GM19238 (cell line): ENCODE results near the gene TJP3.
"Not testable (repeated sequence)": the region's sequence is repeated elsewhere in the genome, so short reads cannot be mapped to it uniquely, and the experiment has no call there.

ENCODE experiments used
- DNase-seq: peaks from one replicate; pipeline ENCODE4 v3.0.0; 2011; ENCODE audit warnings: low spot score; ENCODE audit not compliant: insufficient read length

Gene TJP3

DNA sequence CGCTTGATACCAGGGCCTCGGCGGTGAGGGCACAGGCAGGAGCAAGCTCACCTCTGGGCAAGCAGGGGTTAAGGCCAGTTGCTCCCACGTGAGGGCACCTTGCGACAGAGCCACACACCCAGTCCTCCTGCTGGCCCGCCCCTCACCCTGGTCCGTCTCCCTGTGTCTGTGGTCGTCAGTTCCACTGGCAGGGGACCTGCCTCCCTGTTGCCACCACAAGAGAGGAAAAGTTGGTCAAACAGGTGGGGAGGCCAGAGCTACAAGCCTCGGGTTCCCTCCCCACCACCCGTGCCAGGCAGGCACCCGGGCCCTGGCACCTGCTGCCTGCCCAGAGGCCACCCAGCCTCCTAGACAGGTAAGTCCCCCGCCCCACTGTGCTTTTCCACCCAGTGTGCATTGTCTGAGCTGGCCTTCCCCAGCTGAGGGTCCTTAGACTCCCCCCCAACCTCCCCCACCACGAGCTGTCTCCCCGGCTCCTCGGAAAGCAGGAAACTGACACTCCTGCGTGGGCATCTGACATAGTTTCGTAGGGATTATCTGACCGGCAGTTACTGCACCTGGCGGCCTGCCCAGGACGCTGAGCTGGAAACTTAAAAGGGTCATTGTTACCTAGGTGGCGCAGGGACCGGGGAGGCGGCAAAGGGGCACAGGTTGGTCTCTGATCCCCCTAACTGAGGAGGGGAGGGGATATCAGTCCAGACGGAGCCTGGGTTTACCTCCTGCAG, at the start of gene TJP3:
TSS of gene TJP3 (plus strand) at position 178 of the 725 bp plus-strand sequence. CDS start 20,049 bp downstream, outside the sequence.
- DNase-seq = no peak

GRCh38 chr19:3658870-3659745, 49.1 kb upstream of the TJP3 start:
- no peak for DNase-seq

DNA sequence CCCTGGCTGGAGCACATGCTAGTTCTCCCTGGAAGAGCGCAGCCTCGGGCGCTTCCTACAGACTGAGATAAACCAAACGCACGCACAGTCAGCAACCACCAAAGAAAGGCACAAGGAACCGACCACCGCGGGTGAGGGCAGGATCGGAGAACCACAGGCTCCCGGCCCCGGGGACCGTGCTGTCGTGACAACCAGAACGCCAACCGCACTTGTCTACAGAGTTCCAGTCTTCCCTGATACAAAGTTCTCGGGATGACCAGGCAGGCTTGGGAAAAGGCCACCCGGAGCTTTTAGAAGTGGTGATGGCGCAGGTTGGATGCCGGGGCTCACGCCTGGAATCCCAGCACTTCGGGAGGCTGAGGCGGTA, 48.5 kb upstream of the TJP3 start:
- no peak for DNase-seq

DNA sequence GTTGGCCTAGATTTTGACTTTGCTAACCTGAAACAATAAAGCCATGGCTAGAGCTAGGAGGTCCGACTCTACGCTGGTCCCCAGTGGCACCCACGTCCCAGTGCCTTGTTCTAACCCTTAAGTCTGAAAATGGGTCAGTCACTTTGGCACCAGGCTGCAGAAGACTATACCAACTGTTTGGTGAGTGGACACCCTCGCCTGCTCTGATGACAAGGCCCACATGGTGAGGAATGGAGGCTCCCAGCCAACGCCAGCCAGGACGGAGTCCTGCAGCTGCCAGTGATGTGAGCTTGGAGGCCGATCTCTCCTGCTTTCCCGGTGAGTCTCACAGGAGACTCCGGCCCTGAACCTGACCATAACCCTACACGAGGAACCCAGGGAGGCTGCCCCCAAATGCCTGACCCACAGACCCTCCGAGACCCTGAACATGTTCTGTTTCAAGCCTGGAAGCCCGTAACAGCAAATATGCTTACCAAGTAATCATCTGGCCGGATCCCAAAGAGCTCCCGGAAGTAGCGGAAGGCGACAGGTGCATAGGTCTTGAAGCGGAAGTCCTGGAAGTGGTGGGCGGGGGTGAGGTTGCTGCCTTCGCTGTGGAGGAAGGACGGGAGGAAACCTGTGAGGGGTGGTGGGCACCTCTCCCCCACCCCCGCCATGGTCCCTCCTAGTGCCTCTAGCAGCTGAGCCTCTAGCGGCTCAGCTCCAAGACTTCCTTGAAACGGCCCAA, 47.5 kb upstream of the TJP3 start:
- no peak for DNase-seq

- DNase-seq = no peak
Observed at GRCh38 chr19:3661284-3662238, 46.6 kb upstream of the TJP3 start.

GRCh38 chr19:3663838-3664237, 44.3 kb upstream of the TJP3 start:
- no peak for DNase-seq

DNA sequence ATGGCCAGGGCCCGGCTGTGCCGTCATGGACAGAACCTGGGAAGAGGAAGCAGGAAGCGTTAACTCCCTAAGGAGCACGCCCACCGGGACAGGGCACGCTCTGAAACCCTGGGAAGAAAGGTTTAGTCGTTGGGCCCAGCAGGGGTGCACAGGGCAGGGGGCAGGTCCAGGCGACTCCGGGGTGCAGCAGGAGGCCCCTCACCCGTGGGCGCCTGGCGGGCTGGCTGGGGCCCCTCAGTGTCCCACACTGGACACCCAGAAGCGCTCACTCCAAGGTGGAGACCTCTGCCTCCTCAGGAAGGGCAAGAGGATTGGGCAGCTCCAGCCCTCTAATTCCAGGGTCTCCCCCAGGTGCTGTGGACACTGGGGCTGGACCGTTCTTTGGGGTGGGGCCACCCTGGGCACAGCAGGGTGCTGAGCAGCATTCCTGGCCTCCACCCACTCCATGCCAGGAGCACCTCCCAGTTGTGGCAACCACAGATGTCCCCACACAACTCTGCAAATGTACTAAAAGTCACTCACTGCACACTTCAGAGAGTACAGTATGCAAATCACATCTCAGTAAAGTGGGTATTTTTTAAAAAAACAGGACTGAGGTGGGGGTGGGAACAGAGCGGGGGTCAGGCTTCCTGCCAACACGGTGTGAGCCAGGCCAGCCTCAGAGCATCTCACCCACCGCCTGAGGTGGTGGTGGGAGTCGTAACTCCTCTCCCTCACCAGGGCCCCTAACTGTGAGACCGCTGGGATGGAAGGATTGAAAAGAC, 43.1 kb upstream of the TJP3 start:
- DNase-seq = no peak

- peak; percentile 87 for DNase-seq
Observed at GRCh38 chr19:3665681-3666544, 42.3 kb upstream of the TJP3 start.

DNA sequence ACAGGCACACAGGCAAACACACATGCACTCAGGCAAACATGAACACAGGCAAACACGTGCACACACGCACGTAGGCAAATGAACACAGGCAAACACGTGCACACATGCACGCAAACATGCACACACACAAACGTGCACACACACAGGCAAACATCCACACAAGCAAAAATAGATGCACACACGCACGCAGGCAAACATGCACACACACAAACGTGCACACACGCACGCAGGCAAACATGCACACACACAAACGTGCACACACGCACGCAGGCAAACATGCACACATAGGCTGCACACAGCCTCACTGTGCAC, 41.7 kb upstream of the TJP3 start:
- DNase-seq = not testable (repeated sequence)

DNA sequence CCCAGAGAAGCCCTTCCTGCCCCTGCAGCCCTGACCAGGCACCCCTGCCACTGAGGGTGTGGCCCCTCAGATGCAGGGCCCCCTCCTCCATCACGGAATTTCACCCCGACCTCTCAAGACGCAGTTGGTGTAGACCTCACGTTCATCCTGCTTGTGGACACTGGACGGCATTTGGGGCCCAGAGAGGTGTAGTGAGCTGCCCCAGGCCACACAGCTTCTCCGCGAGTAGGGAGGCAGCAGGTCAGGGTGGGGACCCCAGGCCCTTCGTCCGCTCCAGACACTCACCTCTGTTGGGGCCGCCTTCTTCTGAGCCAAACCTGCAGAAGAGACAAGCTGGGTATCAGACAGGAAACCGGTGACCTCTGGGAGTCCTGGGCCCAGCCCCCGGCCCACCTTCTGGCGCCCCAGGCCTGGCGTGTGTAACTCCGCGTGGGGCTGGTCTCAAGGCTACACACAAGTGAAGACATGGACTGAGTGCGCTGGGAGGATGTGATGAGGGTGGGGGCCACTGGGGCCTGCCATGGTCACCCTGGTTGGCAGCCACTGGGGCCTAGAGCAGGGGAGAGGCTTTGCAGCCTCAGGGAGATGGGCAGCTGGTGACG, 41.0 kb upstream of the TJP3 start:
- DNase-seq = no peak

DNA sequence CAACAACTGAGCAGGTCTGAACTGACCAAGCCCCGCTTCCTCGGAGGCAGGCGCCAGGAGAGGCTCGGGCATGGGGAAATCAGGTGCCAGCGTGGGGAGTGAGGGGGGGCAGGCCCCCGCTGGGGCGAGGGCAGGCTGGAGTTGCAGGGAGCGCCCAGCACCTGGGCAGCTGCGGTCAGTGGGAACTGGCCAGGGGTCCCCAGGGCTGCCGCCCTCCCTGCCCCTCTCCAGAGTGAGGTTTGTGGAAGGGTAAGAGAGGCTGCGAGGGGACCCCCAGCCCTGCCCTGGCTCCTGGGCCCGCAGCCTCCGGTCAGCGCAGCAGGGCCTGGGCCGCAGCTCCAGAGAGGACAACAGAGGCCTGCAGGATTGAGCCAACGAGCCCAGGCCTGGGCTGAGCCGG, 40.4 kb upstream of the TJP3 start:
- no peak for DNase-seq

- DNase-seq = no peak
Observed at GRCh38 chr19:3668331-3669081, 39.7 kb upstream of the TJP3 start.

GRCh38 chr19:3669082-3669946, 38.9 kb upstream of the TJP3 start:
- no peak for DNase-seq

DNA sequence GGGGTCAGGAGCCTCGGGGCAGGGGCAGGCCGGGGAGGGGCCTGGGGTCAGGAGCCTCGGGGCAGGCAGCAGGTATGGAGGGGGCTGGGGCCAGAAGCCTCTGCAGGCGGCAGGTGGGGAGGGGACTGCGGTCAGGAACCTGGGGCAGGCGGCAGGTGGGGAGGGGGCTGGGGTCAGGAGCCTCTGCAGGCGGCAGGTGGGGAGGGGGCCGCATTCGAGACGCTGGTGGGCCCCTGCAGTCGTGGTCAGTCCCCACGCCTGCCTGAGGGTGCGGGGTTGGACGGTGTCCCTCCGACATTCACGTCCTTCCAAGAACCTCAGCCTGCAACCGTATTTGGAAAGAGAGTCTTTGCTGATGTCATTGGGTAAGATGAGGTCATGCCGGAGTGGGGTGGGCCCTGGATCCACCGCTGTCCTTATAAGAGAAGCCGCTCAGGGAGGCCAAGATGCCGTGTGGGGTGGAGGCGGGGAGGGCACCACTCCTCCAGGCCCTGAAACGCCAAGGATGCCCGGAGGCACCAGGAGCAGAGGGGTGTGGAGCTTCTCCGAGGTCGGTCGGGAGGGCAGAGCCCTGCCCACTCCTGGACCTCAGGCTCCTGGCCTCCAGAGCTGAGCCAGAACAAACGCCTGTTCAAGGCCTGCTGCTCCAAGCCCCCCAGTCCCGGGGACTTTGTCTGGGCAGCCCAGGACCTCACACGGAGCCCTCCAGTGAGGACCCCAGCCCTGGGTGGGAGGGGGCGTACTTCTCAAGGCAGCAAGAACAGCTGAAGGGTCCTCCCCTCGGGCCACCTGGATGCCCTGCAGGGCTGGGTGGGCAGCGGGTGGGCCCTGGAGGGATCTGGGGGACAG, 38.0 kb upstream of the TJP3 start:
- no peak for DNase-seq

DNA sequence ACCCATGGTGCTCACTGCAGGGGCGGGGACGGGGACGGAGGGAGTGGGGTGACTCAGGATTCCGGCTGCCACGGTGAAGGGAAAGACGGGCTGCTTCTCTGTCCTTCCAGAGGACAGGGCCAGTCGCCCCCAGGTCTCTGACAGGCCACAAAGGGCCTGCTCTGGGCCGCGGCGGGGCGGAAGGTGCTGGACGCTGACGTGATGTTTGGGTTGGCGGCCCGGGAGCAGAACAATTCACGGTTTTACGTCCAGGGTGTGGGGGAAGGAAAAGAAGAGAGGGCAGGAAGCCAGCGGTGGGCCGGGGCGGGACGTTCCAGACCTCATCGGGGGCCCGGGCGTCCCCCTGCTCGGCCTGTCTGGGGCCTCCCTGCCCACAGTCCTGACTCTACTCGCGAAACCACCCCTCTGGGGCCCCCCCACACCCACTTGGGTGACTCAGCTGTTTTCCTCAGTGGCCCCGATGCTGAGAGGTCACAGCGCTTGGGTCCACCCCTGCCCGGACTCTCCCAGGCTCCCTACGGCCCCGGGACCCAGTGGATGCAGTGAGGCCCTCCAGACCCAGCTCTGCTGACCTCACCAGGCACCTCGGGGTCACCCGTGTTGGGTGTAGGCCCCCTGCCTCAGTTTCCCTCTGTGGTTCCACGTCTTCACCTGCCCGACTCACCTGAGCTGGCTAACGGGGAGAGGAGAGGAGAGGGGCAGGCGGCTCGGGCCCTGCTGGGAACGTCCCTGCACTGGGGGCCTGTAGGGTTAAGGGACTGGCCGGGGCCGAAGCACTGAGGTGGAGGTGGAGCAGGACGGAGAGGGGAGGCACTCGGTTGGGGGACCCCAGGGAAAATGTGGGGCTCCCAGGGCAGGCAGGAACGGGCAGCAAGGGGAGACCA, 37.1 kb upstream of the TJP3 start:
- DNase-seq = peak; percentile 51
